Medulla oblongata (tissue), 1 donor: ENCODE results near the gene MAGEB17.
A peak's percentile ranks its signal among the peaks of the same experiment; 100 is the strongest.
"Not testable (repeated sequence)": the region's sequence is repeated elsewhere in the genome, so short reads cannot be mapped to it uniquely, and the experiment has no call there.

Experiments used
- DNase-seq: peaks from one replicate; pipeline ENCODE4 v3.0.0-alpha.2; 2015; ENCODE audit errors: extremely low spot score

The MAGEB17 gene

GRCh38 chrX:16167181-16167580 is at the start of gene MAGEB17:
Gene MAGEB17, plus strand, starts transcription at chrX:16167481. Its CDS starts 2,902 bp downstream, at chrX:16170383.
- DNase-seq: no peak

GRCh38 chrX:16119353-16120220 is 47.7 kb upstream of the MAGEB17 start:
- DNase-seq: no peak

DNA sequence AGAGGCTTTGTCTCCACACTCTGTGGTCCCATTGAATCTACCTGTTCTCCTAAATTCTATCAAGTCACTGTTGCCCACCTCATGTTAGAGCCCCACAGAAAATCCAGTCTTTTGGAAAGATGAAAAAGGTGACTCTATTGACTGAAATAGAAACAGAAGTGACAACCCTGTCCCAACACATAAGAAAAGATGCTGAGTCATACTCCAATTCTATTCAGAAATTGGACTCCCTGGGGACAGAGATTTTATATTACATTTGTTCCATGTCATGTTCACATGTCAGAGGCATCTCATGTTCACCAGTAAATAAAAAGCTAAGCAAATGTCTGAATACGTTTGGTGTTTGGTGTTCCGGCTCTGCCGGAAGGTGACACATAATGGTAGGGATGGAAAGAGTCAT is 46.9 kb upstream of the MAGEB17 start:
- no peak for DNase-seq

- DNase-seq: peak; percentile 70
Observed at GRCh38 chrX:16123222-16123786, 44.0 kb upstream of the MAGEB17 start, which contains the start of gene GRPR. Gene GRPR, plus strand, starts transcription at chrX:16123565. Its CDS starts 389 bp downstream, at chrX:16123954.

GRCh38 chrX:16124201-16124600 is 43.1 kb upstream of the MAGEB17 start:
- DNase-seq: no peak

GRCh38 chrX:16125520-16126149 is 41.6 kb upstream of the MAGEB17 start:
- DNase-seq: no peak

GRCh38 chrX:16130707-16131106 is 36.6 kb upstream of the MAGEB17 start:
- DNase-seq: no peak

DNA sequence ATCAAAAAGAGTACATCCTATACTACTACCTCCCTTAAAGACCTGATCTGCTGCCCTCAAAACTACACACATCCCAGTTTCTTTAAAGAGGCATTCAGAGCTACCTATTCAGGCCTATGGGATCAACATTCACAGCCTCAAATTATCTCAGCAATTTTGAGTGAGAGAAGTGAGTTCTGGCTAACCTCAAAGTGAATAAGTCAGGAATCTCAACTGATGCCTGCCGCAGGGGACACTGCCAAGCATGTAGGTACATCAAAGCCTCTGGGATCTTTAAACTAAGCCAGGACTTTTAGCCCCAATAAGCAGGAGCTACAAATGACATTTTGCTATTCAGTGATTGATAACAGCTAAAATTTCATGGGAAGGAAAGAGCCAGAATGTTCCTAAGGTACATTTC is 32.3 kb upstream of the MAGEB17 start:
- no peak for DNase-seq

DNA sequence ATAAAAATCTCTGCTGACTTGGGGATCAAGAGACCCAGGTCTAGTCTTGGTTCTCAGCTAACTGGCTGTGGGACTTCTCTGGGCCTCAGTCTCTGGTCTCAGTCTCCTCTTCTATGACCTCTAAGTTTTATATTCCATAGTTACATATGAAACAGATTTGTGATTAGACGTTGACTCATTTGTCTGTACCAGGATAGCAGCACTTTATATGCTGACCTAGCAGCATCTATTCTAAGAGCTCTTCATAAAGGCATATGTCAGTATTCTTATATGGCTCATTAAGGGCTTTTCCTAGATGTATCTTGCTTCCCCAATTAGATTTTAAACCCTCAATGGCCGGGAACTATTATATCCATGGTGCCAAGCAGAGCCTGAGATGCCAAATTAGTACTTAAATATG is 31.2 kb upstream of the MAGEB17 start:
- no peak for DNase-seq

DNA sequence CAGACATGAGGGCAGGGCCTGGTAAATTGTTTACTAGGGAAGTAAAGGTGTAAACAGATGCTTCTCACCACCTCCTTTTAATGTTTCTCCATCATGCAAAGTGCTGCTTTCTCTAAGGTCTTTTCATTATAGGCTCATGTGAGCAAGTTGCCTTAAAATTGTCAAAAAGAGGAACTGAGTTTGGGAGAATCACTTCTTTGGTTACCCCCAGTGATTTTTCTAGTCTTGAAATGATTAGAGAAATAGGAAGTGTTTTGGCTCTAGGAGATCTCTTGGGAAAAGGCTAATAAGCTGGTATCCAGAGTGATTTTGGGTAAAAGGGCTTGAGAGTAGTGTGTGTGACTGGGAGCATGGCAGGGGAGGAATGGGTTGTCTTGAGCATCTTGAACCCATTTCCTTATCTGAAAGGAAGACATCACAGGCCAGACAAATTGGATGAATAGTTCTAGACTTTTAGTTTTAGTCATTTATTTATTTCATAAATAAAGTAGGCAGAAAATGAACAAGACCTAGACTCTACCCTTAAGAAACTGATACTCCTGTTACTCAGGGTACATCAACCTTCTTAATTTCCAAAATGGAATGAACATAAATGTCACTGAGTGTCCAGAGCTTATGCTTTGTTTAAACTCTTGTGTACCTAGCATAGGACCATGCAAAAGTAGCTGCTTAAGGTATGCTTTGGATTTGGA is 29.7 kb upstream of the MAGEB17 start:
- no peak for DNase-seq

GRCh38 chrX:16138108-16138427 is 29.2 kb upstream of the MAGEB17 start:
- DNase-seq: no peak

- no peak for DNase-seq
Observed at GRCh38 chrX:16140448-16140847, 26.8 kb upstream of the MAGEB17 start.

DNA sequence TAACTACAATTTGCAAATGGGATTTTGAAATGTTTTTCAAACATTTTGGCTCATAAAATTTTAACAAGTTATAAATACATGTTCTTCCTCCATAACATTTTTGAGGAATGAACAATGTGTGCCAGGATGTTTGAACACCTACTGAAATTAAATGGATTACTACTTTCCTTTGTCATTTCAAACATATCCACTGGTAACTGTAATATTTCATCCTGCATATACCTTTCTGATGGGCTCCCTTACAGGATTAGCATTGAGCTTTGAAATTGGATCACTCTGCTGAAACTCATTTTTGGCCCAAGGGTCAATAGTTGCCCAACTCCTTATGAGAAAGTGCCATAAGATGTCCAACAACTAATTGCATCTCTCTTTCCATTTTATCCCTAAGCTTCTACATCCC is 26.3 kb upstream of the MAGEB17 start:
- no peak for DNase-seq

DNA sequence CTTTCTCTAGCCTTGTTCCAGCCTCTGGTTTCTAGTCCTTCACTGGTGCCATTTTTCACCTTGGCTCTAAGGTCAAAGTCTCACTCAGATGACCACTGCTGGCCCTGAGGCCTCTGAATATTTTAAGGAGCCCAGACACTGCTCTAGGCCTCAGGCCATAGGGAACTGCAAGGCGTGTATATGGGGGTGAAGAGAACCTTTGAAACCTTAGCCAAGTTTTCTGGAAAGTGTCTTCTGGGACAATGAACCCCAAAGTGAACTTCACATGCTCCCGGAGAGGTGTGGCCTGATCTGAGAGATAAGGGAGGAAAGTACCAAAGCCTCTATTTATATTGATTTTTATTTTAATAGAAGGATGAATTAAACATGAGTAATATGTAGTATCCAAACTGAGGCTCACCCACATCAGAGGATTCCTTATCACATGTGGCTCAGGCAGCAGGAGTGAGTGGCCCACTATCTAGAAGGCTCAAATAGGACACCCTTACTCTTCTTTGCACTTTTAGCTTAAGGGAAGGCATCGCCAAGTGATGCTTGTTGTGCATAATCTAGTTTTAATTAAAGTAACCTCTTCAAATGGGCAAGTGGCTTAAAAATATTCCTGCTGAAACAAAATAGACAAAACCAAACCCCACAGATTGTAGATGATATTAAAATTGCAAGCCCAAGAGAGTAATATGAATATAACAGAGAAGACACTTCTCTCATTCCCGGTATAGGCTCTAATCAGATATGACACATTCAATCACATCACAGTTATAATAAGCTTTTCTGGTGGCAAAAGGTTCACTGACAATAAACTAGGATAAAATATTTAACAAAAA is 25.6 kb upstream of the MAGEB17 start:
- no peak for DNase-seq

DNA sequence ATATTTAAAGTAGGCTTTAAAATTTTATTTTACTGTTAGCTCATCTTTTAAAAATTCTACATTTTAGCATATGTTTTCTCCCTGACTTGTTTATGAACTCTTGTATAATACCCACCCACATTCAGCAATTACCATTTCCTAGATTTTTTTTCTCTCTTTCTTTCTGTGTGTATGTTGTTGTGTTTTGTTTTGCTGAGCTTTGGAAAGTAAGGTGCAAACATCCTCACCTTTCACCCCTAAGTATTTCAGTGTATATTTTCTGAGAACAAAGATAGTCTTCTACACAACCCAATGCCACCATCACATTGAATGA is 25.1 kb upstream of the MAGEB17 start:
- DNase-seq: no peak

DNA sequence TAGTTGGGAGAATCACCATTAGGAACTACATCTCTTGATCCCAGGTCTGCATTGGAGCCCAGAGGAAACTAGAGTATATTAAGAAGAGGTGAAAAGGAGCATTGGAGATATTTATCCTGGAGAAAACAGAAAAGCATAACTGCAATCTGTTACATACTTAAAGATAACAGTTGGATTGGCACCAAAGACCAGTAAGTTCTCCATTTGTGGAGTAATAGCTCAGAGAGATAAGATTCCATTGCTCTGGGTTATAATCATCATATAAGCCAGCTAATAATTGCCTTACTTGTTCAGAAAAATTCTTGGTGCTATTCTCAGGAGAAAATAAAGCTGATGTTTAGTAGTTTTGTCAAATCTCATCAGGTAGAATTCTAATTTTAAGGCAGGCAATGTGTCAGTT is 23.3 kb upstream of the MAGEB17 start:
- no peak for DNase-seq

DNA sequence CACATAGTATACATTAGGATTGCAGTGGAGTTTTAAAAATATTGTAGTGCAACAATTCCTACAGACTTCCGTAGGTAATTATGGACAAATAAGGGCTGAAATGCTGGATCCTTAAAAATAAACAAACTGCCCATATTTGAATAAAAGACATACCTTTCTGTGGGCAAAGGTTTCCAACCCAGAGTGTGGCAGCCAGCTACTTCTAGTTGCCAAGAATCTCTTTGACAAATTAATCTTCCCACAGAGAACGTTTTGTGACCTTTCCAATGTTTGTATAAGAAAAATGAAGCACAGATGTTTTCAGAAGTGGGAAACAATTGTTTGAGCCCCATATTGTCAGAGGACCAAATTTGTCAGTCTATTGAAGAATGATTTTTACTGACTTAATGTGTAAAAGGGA is 22.9 kb upstream of the MAGEB17 start:
- no peak for DNase-seq

DNA sequence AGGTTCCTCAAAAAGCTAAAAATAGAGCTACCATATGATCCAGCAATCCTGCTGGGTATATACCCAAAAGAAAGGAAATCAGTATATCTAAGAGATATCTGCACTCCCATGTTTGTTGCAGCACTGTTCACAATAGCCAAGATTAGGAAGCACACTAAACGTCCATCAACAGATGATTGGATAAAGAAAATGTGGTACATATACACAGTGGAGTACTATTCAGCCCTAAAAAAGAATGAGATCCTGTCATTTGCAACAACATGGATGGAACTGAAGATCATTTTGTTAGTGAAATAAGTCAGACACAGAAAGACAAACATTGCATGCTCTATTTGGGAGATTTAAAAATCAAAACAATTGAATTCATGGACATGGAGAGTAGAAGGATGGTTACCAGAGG is 22.2 kb upstream of the MAGEB17 start:
- DNase-seq: not testable (repeated sequence)

DNA sequence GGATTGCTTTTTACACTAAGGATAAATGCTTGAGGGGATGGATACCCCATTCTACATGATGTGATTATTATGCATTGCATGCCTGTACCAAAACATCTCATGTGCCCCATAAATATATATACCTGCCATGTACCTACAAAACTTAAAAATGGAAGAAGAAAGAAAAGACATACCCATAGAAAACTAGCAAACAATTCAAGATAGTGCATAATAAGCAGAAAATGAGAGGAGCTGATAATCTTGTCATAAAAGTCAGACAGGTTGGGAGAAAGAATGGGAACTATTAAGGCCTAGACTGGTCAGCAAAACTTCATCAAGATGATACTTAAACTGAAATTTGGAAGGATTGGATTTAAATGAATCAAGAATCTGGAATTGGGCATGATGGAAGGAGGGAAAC is 21.6 kb upstream of the MAGEB17 start:
- no peak for DNase-seq

GRCh38 chrX:16148896-16149295 is 18.4 kb upstream of the MAGEB17 start:
- no peak for DNase-seq

DNA sequence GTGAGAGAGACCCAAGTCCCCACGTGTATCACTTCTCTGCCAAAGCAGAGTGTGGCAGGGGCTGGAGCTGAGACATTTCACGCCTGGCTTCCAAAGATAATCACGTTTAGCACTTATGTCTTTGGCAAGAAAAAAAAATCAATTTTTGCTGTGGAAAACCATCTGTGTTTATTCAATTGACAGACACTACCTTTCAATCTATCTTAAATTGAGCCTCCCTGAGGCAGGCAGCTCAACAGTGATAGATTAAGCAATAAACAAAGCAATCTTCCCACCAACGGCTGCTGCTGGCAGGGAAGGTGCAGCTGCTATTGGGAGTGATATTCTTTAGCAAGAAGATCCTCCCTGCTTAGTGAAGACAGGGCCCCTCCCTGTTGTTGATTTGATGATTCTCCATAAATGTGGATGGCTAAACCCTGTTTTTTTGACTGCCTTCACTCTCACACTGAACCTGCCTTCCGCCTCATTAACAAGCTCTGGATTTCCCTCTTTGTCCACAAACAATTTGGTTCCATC is 11.6 kb upstream of the MAGEB17 start:
- no peak for DNase-seq
